SK-N-SH treated with all-trans-retinoic acid at 6 μM for 48 hours (cell line): ENCODE measurements around the gene GPR137B.

ENCODE experiments used
- ATAC-seq: fragments of 200-7000 bp; cut with Tn5 transposase; 3 replicates; pipeline ENCODE4 v1.9.1; 2020; ENCODE audit warnings: mild to moderate bottlenecking, moderate library complexity
- ARNTL ChIP-seq: fragments of 450-650 bp; formaldehyde crosslinking; IDR thresholded peaks from 2 replicates; pipeline ENCODE4 v1.5.0; 2020; ENCODE audit warnings: low read depth, mild to moderate bottlenecking, moderate library complexity, borderline replicate concordance
- BACH2 ChIP-seq: fragments of 250-450 bp; sonication (Bioruptor Pico); IDR thresholded peaks from 2 replicates; pipeline ENCODE4 v1.9.0; 2021; ENCODE audit warnings: mild to moderate bottlenecking, borderline replicate concordance
- CSDC2 ChIP-seq: fragments of 250-450 bp; sonication (Bioruptor Pico); IDR thresholded peaks from 2 replicates; pipeline ENCODE4 v1.5.0; 2020; ENCODE audit warnings: mild to moderate bottlenecking, moderate library complexity
- CSRNP3 ChIP-seq: fragments of 250-450 bp; sonication (Bioruptor Pico); IDR thresholded peaks from 2 replicates; pipeline ENCODE4 v1.5.1; 2021; ENCODE audit warnings: mild to moderate bottlenecking, moderate library complexity
- ESRRG ChIP-seq: fragments of 250-450 bp; sonication (Bioruptor Pico); IDR thresholded peaks from 2 replicates; pipeline ENCODE4 v1.6.1; 2021; ENCODE audit warnings: mild to moderate bottlenecking
- GLIS3 ChIP-seq: fragments of 250-450 bp; sonication (Bioruptor Pico); IDR thresholded peaks from 2 replicates; pipeline ENCODE4 v1.5.0; 2020; ENCODE audit warnings: mild to moderate bottlenecking, moderate library complexity
- ISL1 ChIP-seq: fragments of 250-450 bp; sonication (Bioruptor Pico); IDR thresholded peaks from 2 replicates; pipeline ENCODE4 v2.1.2; 2022; ENCODE audit warnings: mild to moderate bottlenecking, moderate library complexity
- OSR1 ChIP-seq: fragments of 250-450 bp; sonication (Bioruptor Pico); IDR thresholded peaks from 2 replicates; pipeline ENCODE4 v1.8.0; 2022; ENCODE audit warnings: moderate library complexity, mild to moderate bottlenecking, inconsistent platforms
- PATZ1 ChIP-seq: fragments of 250-450 bp; sonication (Bioruptor Pico); IDR thresholded peaks from 2 replicates; pipeline ENCODE4 v1.8.0; 2020; ENCODE audit warnings: mild to moderate bottlenecking, moderate library complexity, borderline replicate concordance
- PPARA ChIP-seq: fragments of 250-450 bp; sonication (Bioruptor Pico); IDR thresholded peaks from 2 replicates; pipeline ENCODE4 v1.5.0; 2020; ENCODE audit warnings: mild to moderate bottlenecking, borderline replicate concordance
- RARB ChIP-seq: fragments of 250-450 bp; sonication (Bioruptor Pico); IDR thresholded peaks from 2 replicates; pipeline ENCODE4 v1.8.0; 2021; ENCODE audit warnings: mild to moderate bottlenecking, moderate library complexity
- SNAI2 ChIP-seq: fragments of 250-450 bp; sonication (Bioruptor Pico); IDR thresholded peaks from 2 replicates; pipeline ENCODE4 v1.5.0; 2020; ENCODE audit warnings: mild to moderate bottlenecking, moderate library complexity
- TCF4 ChIP-seq: fragments of 250-450 bp; sonication (Bioruptor Pico); IDR thresholded peaks from 2 replicates; pipeline ENCODE4 v1.8.0; 2021; ENCODE audit warnings: mild to moderate bottlenecking, moderate library complexity, borderline replicate concordance
- TOX ChIP-seq: fragments of 250-450 bp; sonication (Bioruptor Pico); IDR thresholded peaks from 2 replicates; pipeline ENCODE4 v1.8.0; 2021; ENCODE audit warnings: mild to moderate bottlenecking, moderate library complexity, borderline replicate concordance
- TSHZ2 ChIP-seq: fragments of 250-450 bp; sonication (Bioruptor Pico); IDR thresholded peaks from 2 replicates; pipeline ENCODE4 v1.5.0; 2020; ENCODE audit warnings: mild to moderate bottlenecking, moderate library complexity
- ZC3H10 ChIP-seq: fragments of 250-450 bp; sonication (Bioruptor Pico); IDR thresholded peaks from 2 replicates; pipeline ENCODE4 v1.5.1; 2021; ENCODE audit warnings: mild to moderate bottlenecking, moderate library complexity
- ZFP3 ChIP-seq: fragments of 250-450 bp; sonication (Bioruptor Pico); IDR thresholded peaks from 2 replicates; pipeline ENCODE4 v1.5.0; 2020; ENCODE audit warnings: mild to moderate bottlenecking, moderate library complexity
- ZFP30 ChIP-seq: fragments of 450-650 bp; formaldehyde crosslinking; IDR thresholded peaks from 2 replicates; pipeline ENCODE4 v1.5.0; 2022; ENCODE audit warnings: mild to moderate bottlenecking, moderate library complexity
- ZNF70 ChIP-seq: fragments of 450-650 bp; formaldehyde crosslinking; IDR thresholded peaks from 2 replicates; pipeline ENCODE4 v1.5.0; 2020; ENCODE audit warnings: mild to moderate bottlenecking, moderate library complexity
- TF ChIP-seq, protein P1 (sequence below): fragments of 250-450 bp; sonication (Bioruptor Pico); IDR thresholded peaks from 2 replicates; pipeline ENCODE4 v1.8.0; 2021; ENCODE audit warnings: low read depth, mild to moderate bottlenecking, moderate library complexity, borderline replicate concordance
- TF ChIP-seq, protein P2 (sequence below): fragments of 250-450 bp; sonication (Bioruptor Pico); IDR thresholded peaks from 2 replicates; pipeline ENCODE4 v1.5.1; 2020; ENCODE audit warnings: low read depth, mild to moderate bottlenecking, moderate library complexity

Gene GPR137B

GRCh38 chr1:236099355-236099974 lies 42.9 kb upstream of the GPR137B start:
- TF ChIP-seq ZNF70 (no peak), TCF4 (CRISPR knock-in tag) (peak; percentile 48; the same call in 1 of the 2 replicates), ZFP30 (CRISPR knock-in tag) (no peak)
- TF ChIP-seq, protein P1, sequence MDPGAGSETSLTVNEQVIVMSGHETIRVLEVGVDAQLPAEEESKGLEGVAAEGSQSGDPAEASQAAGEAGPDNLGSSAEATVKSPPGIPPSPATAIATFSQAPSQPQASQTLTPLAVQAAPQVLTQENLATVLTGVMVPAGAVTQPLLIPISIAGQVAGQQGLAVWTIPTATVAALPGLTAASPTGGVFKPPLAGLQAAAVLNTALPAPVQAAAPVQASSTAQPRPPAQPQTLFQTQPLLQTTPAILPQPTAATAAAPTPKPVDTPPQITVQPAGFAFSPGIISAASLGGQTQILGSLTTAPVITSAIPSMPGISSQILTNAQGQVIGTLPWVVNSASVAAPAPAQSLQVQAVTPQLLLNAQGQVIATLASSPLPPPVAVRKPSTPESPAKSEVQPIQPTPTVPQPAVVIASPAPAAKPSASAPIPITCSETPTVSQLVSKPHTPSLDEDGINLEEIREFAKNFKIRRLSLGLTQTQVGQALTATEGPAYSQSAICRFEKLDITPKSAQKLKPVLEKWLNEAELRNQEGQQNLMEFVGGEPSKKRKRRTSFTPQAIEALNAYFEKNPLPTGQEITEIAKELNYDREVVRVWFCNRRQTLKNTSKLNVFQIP (CRISPR knock-in tag), result no peak
- TF ChIP-seq, all 23 proteins: peak for 1
- peak; percentile 19; the same call in 2 of the 3 replicates for ATAC-seq

- TF ChIP-seq TCF4 (CRISPR knock-in tag) (no peak), BACH2 (CRISPR knock-in tag) (no peak)
- no peak for ATAC-seq
These were observed 41.5 kb upstream of the GPR137B start for GRCh38 chr1:236100799-236101198.

DNA sequence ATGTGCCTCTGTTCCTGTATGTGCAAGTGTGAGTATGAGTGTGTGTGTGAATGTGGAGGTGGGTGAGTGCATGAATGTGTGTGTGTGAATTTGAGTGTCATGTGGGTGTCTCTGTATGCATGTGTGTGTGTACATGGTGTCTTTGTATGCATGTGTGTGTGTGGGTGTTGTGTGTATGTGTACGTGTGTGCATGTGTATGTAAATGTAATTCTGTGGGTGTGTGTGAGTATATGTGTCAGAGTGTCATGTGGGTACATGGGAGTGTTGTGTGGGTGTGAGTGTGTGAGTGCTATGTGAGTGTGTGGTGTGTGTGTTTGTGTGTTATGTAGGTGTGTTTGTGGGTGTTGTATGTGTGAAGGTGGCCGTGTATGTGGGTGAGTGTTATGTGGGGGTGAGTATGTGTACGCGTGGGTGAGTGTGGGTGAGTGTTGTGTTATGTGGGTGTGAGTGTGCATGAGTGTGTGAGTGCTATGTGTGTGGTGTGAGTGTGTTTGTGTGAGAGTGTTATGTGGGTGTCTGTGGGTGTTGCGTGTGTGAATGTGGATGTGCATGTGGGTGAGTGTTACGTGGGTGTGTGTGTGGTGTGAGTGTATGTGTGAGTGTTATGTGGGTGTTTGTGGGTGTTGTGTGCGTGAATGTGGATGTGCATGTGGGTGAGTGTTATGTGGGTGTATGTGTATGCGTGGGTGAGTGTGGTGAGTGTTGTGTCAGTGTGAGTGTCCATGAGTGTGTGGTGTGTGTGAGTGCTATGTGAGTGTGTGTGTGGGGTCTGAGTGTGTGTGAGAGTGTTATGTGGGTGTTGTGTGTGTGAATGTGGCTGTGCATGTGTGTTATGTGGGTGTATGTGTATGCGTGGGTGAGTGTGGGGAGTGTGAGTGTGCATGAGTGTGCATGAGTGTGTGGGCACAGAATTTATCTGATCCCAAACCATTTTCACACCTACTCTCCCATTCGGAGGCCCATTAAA lies 40.8 kb upstream of the GPR137B start:
- TF ChIP-seq ZFP3 (CRISPR knock-in tag), result no peak
- no peak for TF ChIP-seq CSDC2
- TF ChIP-seq TOX, result no peak
- no peak for TF ChIP-seq CSRNP3
- no peak for TF ChIP-seq PPARA
- no peak for ATAC-seq

GRCh38 chr1:236102611-236103010 lies 39.7 kb upstream of the GPR137B start:
- no peak for ATAC-seq
- TF ChIP-seq RARB (CRISPR knock-in tag) (no peak), ARNTL (CRISPR knock-in tag) (no peak), PPARA (no peak), SNAI2 (CRISPR knock-in tag) (no peak), ZC3H10 (CRISPR knock-in tag) (no peak), ZFP3 (CRISPR knock-in tag) (no peak), CSDC2 (no peak), OSR1 (CRISPR knock-in tag) (no peak), ZNF70 (no peak), PATZ1 (CRISPR knock-in tag) (no peak), ISL1 (CRISPR knock-in tag) (no peak), GLIS3 (CRISPR knock-in tag) (no peak), ZFP30 (CRISPR knock-in tag) (no peak), TSHZ2 (CRISPR knock-in tag) (no peak), CSRNP3 (no peak), ESRRG (CRISPR knock-in tag) (no peak), TOX (no peak), BACH2 (CRISPR knock-in tag) (no peak)
- TF ChIP-seq, protein P2, sequence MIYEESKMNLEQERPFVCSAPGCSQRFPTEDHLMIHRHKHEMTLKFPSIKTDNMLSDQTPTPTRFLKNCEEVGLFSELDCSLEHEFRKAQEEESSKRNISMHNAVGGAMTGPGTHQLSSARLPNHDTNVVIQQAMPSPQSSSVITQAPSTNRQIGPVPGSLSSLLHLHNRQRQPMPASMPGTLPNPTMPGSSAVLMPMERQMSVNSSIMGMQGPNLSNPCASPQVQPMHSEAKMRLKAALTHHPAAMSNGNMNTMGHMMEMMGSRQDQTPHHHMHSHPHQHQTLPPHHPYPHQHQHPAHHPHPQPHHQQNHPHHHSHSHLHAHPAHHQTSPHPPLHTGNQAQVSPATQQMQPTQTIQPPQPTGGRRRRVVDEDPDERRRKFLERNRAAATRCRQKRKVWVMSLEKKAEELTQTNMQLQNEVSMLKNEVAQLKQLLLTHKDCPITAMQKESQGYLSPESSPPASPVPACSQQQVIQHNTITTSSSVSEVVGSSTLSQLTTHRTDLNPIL (CRISPR knock-in tag), result no peak
